ENCODE data around the gene PDE6B. TPM values are rescaled to one million over a fixed set of nuclear protein-coding genes. Genes with fewer than 3 reads are reported as not detected.

The PDE6B gene
- total RNA-seq, 4 donors from 2014 or later = 0.32 to 5.6 (median 2.9) TPM

DNA sequence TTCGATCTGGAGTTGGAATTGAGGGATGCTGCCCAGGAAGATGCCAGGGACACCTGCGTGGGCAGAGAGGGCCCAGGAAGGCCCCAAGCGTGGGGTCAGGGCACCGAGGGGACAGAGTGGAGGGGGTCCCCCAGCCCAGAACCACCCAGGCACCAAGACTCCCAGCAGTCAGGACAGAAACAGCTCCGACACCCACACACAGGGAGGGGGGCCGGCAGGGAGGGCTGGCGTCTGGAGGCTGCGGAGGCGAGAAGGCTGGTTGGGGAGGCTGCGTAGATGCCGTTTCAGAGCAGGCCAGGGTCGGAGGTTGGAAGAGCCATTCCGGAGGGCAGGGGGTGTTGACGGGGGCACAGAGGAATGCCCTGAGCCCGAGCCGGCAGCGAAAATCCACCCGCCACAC is 25.1 kb downstream of the PDE6B start:
- ATAC-seq (ENCODE audit: low FRiP score) = no peak
- TF ChIP-seq, protein P1, sequence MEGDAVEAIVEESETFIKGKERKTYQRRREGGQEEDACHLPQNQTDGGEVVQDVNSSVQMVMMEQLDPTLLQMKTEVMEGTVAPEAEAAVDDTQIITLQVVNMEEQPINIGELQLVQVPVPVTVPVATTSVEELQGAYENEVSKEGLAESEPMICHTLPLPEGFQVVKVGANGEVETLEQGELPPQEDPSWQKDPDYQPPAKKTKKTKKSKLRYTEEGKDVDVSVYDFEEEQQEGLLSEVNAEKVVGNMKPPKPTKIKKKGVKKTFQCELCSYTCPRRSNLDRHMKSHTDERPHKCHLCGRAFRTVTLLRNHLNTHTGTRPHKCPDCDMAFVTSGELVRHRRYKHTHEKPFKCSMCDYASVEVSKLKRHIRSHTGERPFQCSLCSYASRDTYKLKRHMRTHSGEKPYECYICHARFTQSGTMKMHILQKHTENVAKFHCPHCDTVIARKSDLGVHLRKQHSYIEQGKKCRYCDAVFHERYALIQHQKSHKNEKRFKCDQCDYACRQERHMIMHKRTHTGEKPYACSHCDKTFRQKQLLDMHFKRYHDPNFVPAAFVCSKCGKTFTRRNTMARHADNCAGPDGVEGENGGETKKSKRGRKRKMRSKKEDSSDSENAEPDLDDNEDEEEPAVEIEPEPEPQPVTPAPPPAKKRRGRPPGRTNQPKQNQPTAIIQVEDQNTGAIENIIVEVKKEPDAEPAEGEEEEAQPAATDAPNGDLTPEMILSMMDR (IDR thresholded peaks at IDR 0.05) = no peak
- no peak for DNase-seq (ENCODE audit: low spot score)

DNA sequence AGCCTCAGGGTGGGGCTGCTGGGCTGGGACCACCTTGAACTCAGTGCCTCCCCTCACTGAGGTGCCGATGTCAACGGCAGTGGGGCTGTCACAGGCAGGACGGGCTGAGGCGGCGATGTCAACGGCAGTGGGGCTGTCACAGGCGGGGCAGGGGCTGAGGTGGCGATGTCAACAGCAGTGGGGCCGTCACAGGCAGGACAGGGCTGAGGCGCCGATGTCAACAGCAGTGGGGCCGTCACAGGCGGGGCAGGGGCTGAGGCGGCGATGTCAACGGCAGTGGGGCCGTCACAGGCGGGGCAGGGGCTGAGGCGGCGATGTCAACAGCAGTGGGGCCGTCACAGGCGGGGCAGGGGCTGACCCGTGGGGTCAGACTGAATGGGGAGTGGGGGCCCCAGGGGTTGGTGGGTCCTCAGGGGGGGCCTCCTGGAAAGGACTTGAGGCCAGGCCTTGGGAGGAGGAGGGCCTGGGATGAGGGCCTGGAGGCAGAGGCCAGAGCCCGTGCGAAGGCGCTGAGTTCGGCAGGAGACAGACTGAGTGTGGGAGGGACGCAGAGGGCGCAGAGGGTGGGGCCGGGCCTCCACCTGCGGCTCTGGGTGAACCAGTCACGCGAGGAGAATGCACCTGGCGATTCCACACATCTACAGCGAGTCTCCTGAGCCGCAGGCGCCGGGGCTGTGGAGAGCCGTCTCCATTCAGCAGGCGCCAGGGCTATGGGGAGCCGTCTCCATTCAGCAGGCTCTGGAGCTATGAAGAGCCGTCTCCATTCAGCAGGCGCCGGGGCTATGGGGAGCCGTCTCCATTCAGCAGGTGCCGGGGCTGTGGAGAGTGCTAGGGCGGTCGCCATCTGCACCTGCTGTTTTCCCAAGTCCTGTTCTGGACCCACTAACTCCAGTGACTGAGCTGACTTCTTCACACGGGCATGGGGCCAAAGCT is 25.8 kb downstream of the PDE6B start:
- ATAC-seq (ENCODE audit: low FRiP score) = no peak
- TF ChIP-seq, protein P1 (IDR thresholded peaks at IDR 0.05) = no peak
- DNase-seq (ENCODE audit: low spot score) = no peak

DNA sequence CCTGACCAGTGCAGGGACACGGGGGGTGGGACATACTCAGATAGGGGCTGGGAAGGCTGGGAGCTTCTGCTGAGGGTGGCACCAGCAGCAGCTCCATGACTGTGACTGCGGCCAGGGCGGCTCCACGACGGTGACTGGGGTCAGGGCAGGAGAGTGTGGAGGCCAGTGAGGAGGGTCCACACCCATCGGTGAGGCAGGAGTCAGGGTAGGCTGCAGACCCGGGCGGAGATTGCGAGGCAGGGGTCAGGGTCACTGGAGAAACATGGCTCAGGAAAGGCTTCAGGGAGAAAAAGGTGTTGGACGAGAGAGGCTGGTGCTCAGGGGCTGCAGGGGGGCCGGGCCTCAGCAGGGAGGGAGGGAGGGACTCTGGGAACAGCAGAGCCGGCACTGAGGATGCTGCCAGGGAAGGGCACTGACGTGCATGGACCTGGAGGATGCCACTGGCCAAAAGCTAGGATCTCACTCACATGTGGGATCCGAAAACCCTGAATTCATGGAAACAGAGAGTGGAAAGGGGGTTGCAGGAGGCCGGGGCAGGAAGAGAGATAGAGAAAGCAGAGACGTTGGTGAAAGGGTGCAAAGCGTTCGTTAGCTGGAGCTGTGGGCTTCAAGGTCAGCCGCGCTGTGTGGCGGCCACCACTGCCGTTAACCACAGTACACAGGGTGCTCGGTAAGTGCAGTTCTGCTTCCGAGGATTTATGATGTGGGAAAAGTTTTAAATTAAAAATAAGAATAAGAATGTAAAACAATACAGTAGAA is 26.7 kb downstream of the PDE6B start:
- ATAC-seq (ENCODE audit: low FRiP score) (no peak), DNase-seq (ENCODE audit: low spot score) (no peak)
- TF ChIP-seq, protein P1 (IDR thresholded peaks at IDR 0.05) = no peak

DNA sequence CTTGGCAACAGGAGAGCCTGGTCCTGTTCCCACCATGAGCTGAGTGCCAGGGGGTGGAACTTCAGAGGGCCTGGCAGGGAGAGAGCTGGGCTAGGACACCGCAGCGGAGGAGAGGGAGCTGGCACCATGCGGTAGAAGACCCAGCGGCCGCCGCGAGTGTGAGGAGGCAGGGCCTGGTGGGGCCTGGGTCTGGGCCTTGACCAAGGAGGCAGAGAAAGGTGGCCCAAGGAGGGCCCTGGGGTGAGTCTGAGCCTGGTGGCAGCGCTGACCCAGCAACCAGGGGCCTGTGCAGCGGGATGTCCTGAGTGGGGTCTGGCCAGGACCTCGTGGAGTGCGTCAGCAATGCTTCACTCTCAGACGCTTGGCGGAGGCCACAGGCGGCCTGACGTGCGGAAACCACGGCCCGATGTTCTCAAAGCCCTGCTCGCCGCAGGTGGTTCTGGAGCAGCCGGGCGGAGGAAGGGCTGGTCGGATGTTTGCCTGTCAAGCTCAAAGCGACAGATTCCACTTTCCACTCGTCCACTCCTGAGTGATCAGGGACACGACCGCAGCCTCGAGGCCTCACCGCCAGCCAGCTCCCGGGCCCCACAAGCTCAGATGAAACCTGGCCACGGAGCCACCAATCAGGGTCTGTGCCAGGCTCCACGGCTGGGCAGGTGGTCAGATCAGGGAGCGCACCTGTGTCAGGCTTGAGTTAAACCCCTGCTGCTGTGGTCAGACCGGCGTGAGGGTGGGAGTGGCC is 27.9 kb downstream of the PDE6B start:
- TF ChIP-seq, protein P1 (IDR thresholded peaks at IDR 0.05) = no peak

DNA sequence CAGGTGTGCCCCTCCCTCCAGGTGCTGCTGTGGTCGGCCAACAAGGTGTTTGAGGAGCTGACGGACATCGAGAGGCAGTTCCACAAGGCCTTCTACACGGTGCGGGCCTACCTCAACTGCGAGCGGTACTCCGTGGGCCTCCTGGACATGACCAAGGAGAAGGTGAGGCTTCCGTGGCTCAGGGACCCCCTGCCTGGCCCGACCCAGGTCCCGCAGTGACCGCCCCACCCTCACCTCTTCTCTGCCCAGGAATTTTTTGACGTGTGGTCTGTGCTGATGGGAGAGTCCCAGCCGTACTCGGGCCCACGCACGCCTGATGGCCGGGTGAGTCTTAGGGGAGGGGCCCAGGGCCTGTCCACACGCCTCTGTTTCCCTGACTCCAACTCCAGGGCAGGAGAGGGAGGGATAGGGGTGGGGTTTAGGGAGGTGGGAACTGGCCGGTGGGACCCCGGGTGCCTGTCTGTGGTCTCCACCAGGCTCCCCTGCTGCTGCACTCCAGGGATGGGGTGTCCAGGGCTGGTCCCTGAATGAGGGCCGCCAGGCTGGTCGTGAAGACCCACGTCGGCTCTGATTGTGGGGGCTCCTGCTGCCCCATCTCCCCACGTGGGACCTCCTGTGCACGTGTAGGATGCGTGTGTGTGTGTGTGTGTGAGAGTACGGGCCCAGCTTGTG is 28.6 kb downstream of the PDE6B start:
- TF ChIP-seq, protein P1 (IDR thresholded peaks at IDR 0.05) = no peak
- DNase-seq (ENCODE audit: low spot score) = no peak

More for the DNA sequence above, 27.9 kb downstream of the PDE6B start:
- ATAC-seq (ENCODE audit: low FRiP score) = no peak
- no peak for DNase-seq (ENCODE audit: low spot score)

DNA sequence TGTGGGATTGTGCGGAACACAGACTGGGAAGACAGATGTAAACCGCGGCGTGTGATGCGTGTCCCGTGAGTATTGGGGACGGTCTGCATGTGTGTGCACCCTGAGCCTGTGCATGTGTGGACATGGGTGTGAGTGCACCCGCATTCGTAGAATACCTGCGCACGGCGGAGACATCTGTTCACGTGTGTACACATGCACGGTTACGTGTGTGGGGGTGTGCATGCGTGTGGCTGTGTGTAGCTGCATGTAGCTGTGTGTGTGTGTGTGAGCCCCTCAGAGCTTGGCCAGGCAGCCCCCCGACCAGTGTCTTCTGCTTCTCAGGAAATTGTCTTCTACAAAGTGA is 29.1 kb downstream of the PDE6B start:
- no peak for DNase-seq (ENCODE audit: low spot score)
- no peak for ATAC-seq (ENCODE audit: low FRiP score)
- TF ChIP-seq, protein P1 (IDR thresholded peaks at IDR 0.05) = no peak

More for the DNA sequence above, 28.6 kb downstream of the PDE6B start:
- no peak for ATAC-seq (ENCODE audit: low FRiP score)

Measured in omental fat pad (tissue), 4 donors.